SK-N-SH treated with all-trans-retinoic acid at 6 μM for 48 hours (cell line): ENCODE results near the gene SH3BP5.

Experiments
- ATAC-seq: fragments of 200-7000 bp; cut with Tn5 transposase; 3 replicates; pipeline ENCODE4 v1.9.1; 2020; ENCODE audit warnings: mild to moderate bottlenecking, moderate library complexity
- ARNTL ChIP-seq: fragments of 450-650 bp; formaldehyde crosslinking; IDR thresholded peaks from 2 replicates; pipeline ENCODE4 v1.5.0; 2020; ENCODE audit warnings: low read depth, mild to moderate bottlenecking, moderate library complexity, borderline replicate concordance
- BACH2 ChIP-seq: fragments of 250-450 bp; sonication (Bioruptor Pico); IDR thresholded peaks from 2 replicates; pipeline ENCODE4 v1.9.0; 2021; ENCODE audit warnings: mild to moderate bottlenecking, borderline replicate concordance
- CSDC2 ChIP-seq: fragments of 250-450 bp; sonication (Bioruptor Pico); IDR thresholded peaks from 2 replicates; pipeline ENCODE4 v1.5.0; 2020; ENCODE audit warnings: mild to moderate bottlenecking, moderate library complexity
- CSRNP3 ChIP-seq: fragments of 250-450 bp; sonication (Bioruptor Pico); IDR thresholded peaks from 2 replicates; pipeline ENCODE4 v1.5.1; 2021; ENCODE audit warnings: mild to moderate bottlenecking, moderate library complexity
- ESRRG ChIP-seq: fragments of 250-450 bp; sonication (Bioruptor Pico); IDR thresholded peaks from 2 replicates; pipeline ENCODE4 v1.6.1; 2021; ENCODE audit warnings: mild to moderate bottlenecking
- GLIS3 ChIP-seq: fragments of 250-450 bp; sonication (Bioruptor Pico); IDR thresholded peaks from 2 replicates; pipeline ENCODE4 v1.5.0; 2020; ENCODE audit warnings: mild to moderate bottlenecking, moderate library complexity
- ISL1 ChIP-seq: fragments of 250-450 bp; sonication (Bioruptor Pico); IDR thresholded peaks from 2 replicates; pipeline ENCODE4 v2.1.2; 2022; ENCODE audit warnings: mild to moderate bottlenecking, moderate library complexity
- OSR1 ChIP-seq: fragments of 250-450 bp; sonication (Bioruptor Pico); IDR thresholded peaks from 2 replicates; pipeline ENCODE4 v1.8.0; 2022; ENCODE audit warnings: moderate library complexity, mild to moderate bottlenecking, inconsistent platforms
- PATZ1 ChIP-seq: fragments of 250-450 bp; sonication (Bioruptor Pico); IDR thresholded peaks from 2 replicates; pipeline ENCODE4 v1.8.0; 2020; ENCODE audit warnings: mild to moderate bottlenecking, moderate library complexity, borderline replicate concordance
- POU6F1 ChIP-seq: fragments of 250-450 bp; sonication (Bioruptor Pico); IDR thresholded peaks from 2 replicates; pipeline ENCODE4 v1.8.0; 2021; ENCODE audit warnings: low read depth, mild to moderate bottlenecking, moderate library complexity, borderline replicate concordance
- RARB ChIP-seq: fragments of 250-450 bp; sonication (Bioruptor Pico); IDR thresholded peaks from 2 replicates; pipeline ENCODE4 v1.8.0; 2021; ENCODE audit warnings: mild to moderate bottlenecking, moderate library complexity
- TCF4 ChIP-seq: fragments of 250-450 bp; sonication (Bioruptor Pico); IDR thresholded peaks from 2 replicates; pipeline ENCODE4 v1.8.0; 2021; ENCODE audit warnings: mild to moderate bottlenecking, moderate library complexity, borderline replicate concordance
- TOX ChIP-seq: fragments of 250-450 bp; sonication (Bioruptor Pico); IDR thresholded peaks from 2 replicates; pipeline ENCODE4 v1.8.0; 2021; ENCODE audit warnings: mild to moderate bottlenecking, moderate library complexity, borderline replicate concordance
- TSHZ2 ChIP-seq: fragments of 250-450 bp; sonication (Bioruptor Pico); IDR thresholded peaks from 2 replicates; pipeline ENCODE4 v1.5.0; 2020; ENCODE audit warnings: mild to moderate bottlenecking, moderate library complexity
- ZC3H10 ChIP-seq: fragments of 250-450 bp; sonication (Bioruptor Pico); IDR thresholded peaks from 2 replicates; pipeline ENCODE4 v1.5.1; 2021; ENCODE audit warnings: mild to moderate bottlenecking, moderate library complexity
- ZFP30 ChIP-seq: fragments of 450-650 bp; formaldehyde crosslinking; IDR thresholded peaks from 2 replicates; pipeline ENCODE4 v1.5.0; 2022; ENCODE audit warnings: mild to moderate bottlenecking, moderate library complexity
- ZNF565 ChIP-seq: fragments of 450-650 bp; formaldehyde crosslinking; conservative IDR thresholded peaks from 2 replicates; pipeline ENCODE4 v1.5.0; 2020; ENCODE audit warnings: low read depth, mild to moderate bottlenecking, moderate library complexity
- ZNF70 ChIP-seq: fragments of 450-650 bp; formaldehyde crosslinking; IDR thresholded peaks from 2 replicates; pipeline ENCODE4 v1.5.0; 2020; ENCODE audit warnings: mild to moderate bottlenecking, moderate library complexity
- ZNF8 ChIP-seq: fragments of 450-650 bp; formaldehyde crosslinking; IDR thresholded peaks from 2 replicates; pipeline ENCODE4 v1.5.0; 2020; ENCODE audit warnings: mild to moderate bottlenecking, moderate library complexity

Gene SH3BP5

GRCh38 chr3:15342246-15342645, 9.9 kb upstream of the SH3BP5 start:
- TF ChIP-seq ZNF565 (CRISPR knock-in tag) (no peak), ARNTL (CRISPR knock-in tag) (no peak), CSDC2 (CRISPR knock-in tag) (no peak), TOX (CRISPR knock-in tag) (no peak), CSRNP3 (no peak)
- no peak for ATAC-seq

GRCh38 chr3:15341030-15341726, 8.8 kb upstream of the SH3BP5 start:
- ATAC-seq = no peak
- TF ChIP-seq OSR1 (CRISPR knock-in tag) (no peak), ZNF70 (CRISPR knock-in tag) (no peak), ZFP30 (CRISPR knock-in tag) (no peak), ZNF8 (CRISPR knock-in tag) (no peak), TOX (CRISPR knock-in tag) (no peak), RARB (CRISPR knock-in tag) (no peak), ARNTL (CRISPR knock-in tag) (no peak), ESRRG (no peak), PATZ1 (CRISPR knock-in tag) (no peak), BACH2 (CRISPR knock-in tag) (no peak), ISL1 (CRISPR knock-in tag) (no peak), CSDC2 (CRISPR knock-in tag) (no peak), GLIS3 (CRISPR knock-in tag) (no peak)

GRCh38 chr3:15339786-15340215, 7.4 kb upstream of the SH3BP5 start:
- peak; percentile 84 for ATAC-seq

More at GRCh38 chr3:15339786-15340215, 7.4 kb upstream of the SH3BP5 start:
- no peak for TF ChIP-seq ZNF8 (CRISPR knock-in tag)
- TF ChIP-seq ISL1 (CRISPR knock-in tag) = no peak
- TF ChIP-seq ESRRG = no peak
- no peak for TF ChIP-seq CSRNP3
- no peak for TF ChIP-seq PATZ1 (CRISPR knock-in tag)
- no peak for TF ChIP-seq TOX (CRISPR knock-in tag)
- TF ChIP-seq ZFP30 (CRISPR knock-in tag) = no peak
- TF ChIP-seq ZNF565 (CRISPR knock-in tag) = no peak
- TF ChIP-seq ARNTL (CRISPR knock-in tag) = no peak
- TF ChIP-seq TSHZ2 = no peak
- no peak for TF ChIP-seq OSR1 (CRISPR knock-in tag)
- TF ChIP-seq POU6F1 (CRISPR knock-in tag) = no peak
- TF ChIP-seq ZC3H10 (CRISPR knock-in tag) = no peak
- no peak for TF ChIP-seq TCF4
- TF ChIP-seq GLIS3 (CRISPR knock-in tag) = no peak
- TF ChIP-seq BACH2 (CRISPR knock-in tag) = no peak
- no peak for TF ChIP-seq RARB (CRISPR knock-in tag)
- no peak for TF ChIP-seq ZNF70 (CRISPR knock-in tag)
